ENCODE results near the gene OR10C1. TPM values are rescaled to one million over a fixed set of nuclear protein-coding genes. Genes with fewer than 3 reads are reported as not detected.

The OR10C1 gene
- total and polyA plus RNA-seq, 2 of the 4 experiments (the other 2 are of a cell fraction): not detected

DNA sequence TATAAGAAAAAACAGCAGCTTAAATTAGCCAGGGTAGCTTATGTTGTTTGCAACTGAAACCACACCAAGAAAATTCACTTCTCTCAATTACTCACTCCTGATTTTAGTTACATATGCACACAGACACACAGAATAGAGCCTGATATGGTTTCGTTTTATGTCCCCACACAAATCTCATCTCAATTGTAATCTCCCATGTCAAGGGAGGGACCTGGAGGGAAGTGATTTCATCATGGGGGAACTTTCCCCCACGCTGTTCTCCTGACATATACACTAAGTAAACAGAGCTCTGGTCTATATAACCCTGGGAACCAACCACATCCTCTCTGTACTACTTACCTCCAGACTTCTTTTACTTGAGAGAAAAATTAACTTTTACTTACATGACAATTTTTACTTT, 14.5 kb upstream of the OR10C1 start:
- no peak overlapping the region for H2AK5ac ChIP-seq (ENCODE audit: low read depth, low read length)
- in situ Hi-C loops (cut with MboI; ENCODE audit: low sequenced_read_pairs) (no loop called here), intact Hi-C loops (cut with micrococcal nuclease) (no loop called here), dilution Hi-C loops (cut with HindIII; ENCODE audit: low sequenced_read_pairs, unreplicated experiment) (no loop called here)
- H4K8ac ChIP-seq (ENCODE audit: low read depth in 2 of 2, low read length in 2 of 2): no peak overlapping the region
- peaks cover 6% of the 10 kb centered on the region for H3K9me3 ChIP-seq (ENCODE audit: control insufficient read depth, insufficient read depth, low read length)
- H3K4ac ChIP-seq (ENCODE audit: low read depth, low read length): no peak overlapping the region
- H4K91ac ChIP-seq (ENCODE audit: insufficient read depth, low read depth, low read length): no peak overlapping the region
- no TSS peak for BruUV-seq (replicated peaks)
- H3K4me2 ChIP-seq (ENCODE audit: low read depth, low read length): no peak overlapping the region
- H2AK9ac ChIP-seq (replicated peaks; ENCODE audit: low read depth, low read length, poor library complexity): no peak overlapping the region
- H2BK20ac ChIP-seq (ENCODE audit: low read depth, low read length): no peak overlapping the region
- no peak for TF ChIP-seq SMC3 (IDR thresholded peaks at IDR 0.05; ENCODE audit: low read depth, low read length)
- no peak for TF ChIP-seq POLR2A (IDR thresholded peaks at IDR 0.05; ENCODE audit: low read depth, low read length)
- TF ChIP-seq, protein P1, sequence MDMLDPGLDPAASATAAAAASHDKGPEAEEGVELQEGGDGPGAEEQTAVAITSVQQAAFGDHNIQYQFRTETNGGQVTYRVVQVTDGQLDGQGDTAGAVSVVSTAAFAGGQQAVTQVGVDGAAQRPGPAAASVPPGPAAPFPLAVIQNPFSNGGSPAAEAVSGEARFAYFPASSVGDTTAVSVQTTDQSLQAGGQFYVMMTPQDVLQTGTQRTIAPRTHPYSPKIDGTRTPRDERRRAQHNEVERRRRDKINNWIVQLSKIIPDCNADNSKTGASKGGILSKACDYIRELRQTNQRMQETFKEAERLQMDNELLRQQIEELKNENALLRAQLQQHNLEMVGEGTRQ (IDR thresholded peaks at IDR 0.05; ENCODE audit: low read depth, low read length): no peak
- TF ChIP-seq, protein P2, sequence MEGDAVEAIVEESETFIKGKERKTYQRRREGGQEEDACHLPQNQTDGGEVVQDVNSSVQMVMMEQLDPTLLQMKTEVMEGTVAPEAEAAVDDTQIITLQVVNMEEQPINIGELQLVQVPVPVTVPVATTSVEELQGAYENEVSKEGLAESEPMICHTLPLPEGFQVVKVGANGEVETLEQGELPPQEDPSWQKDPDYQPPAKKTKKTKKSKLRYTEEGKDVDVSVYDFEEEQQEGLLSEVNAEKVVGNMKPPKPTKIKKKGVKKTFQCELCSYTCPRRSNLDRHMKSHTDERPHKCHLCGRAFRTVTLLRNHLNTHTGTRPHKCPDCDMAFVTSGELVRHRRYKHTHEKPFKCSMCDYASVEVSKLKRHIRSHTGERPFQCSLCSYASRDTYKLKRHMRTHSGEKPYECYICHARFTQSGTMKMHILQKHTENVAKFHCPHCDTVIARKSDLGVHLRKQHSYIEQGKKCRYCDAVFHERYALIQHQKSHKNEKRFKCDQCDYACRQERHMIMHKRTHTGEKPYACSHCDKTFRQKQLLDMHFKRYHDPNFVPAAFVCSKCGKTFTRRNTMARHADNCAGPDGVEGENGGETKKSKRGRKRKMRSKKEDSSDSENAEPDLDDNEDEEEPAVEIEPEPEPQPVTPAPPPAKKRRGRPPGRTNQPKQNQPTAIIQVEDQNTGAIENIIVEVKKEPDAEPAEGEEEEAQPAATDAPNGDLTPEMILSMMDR (conservative IDR thresholded peaks at IDR 0.05; ENCODE audit: low read depth, low read length): no peak
- no peak for TF ChIP-seq RFX5 (IDR thresholded peaks at IDR 0.05; ENCODE audit: low read depth, low read length)
- TF ChIP-seq MAZ (IDR thresholded peaks at IDR 0.05; ENCODE audit: borderline replicate concordance, low read depth, low read length): no peak
- TF ChIP-seq RAD21 (IDR thresholded peaks at IDR 0.05; ENCODE audit: low read length): no peak
- no peak for TF ChIP-seq NFE2L2 (IDR thresholded peaks at IDR 0.05; ENCODE audit: low read depth, low read length)
- no peak for TF ChIP-seq MXI1 (IDR thresholded peaks at IDR 0.05; ENCODE audit: borderline replicate concordance, low read depth, low read length)
- no peaks in the 10 kb centered on the region for H3K36me3 ChIP-seq (ENCODE audit: control insufficient read depth, insufficient read depth, low read length)
- no peaks in the 10 kb centered on the region for H3K9me1 ChIP-seq (ENCODE audit: insufficient read depth, low read length)
- no peaks in the 10 kb centered on the region for H4K20me1 ChIP-seq (ENCODE audit: insufficient read depth, low read length)
- H3K4me3 ChIP-seq (ENCODE audit: insufficient read depth, low read depth, low read length): no peak overlapping the region
- no peak overlapping the region for H2BK120ac ChIP-seq (ENCODE audit: low read depth, low read length)
- H2BK5ac ChIP-seq (ENCODE audit: low read depth, low read length, poor library complexity, severe bottlenecking): no peak overlapping the region
- H3K18ac ChIP-seq (ENCODE audit: low read depth, low read length): no peak overlapping the region
- H3K23ac ChIP-seq (ENCODE audit: low read depth, low read length): no peak overlapping the region
- no peak for ATAC-seq (ENCODE audit: low read depth)
- POLR2A ChIA-PET (ENCODE audit: unreplicated experiment): no interaction called here
- DNase-seq: no peak
- no peak overlapping the region for H3K56ac ChIP-seq (ENCODE audit: extremely low read depth, insufficient read depth, low read length)
- H2AFZ ChIP-seq (replicated peaks; ENCODE audit: low read length, poor library complexity): no peak overlapping the region
- WGBS, 2 experiments (ENCODE audit: extremely low coverage in 2 of 2, insufficient read length in 1 of 2): no CpG with 5 or more reads among the region's 2 CpGs
- H4K5ac ChIP-seq (ENCODE audit: low read depth, low read length): no peak overlapping the region
- no peak overlapping the region for H3K27ac ChIP-seq (ENCODE audit: insufficient read depth, low read length)
- no peak overlapping the region for H3K9ac ChIP-seq (ENCODE audit: low read depth, low read length)
- H2BK15ac ChIP-seq (ENCODE audit: low read depth, low read length): no peak overlapping the region
- no peaks in the 10 kb centered on the region for H3K4me1 ChIP-seq (ENCODE audit: control insufficient read depth, insufficient read depth, low read length)
- no peaks in the 10 kb centered on the region for H3K79me1 ChIP-seq (ENCODE audit: low read depth in 1 of 2, low read length in 2 of 2)
- CTCF ChIA-PET: no interaction called here
- no peak overlapping the region for H3K14ac ChIP-seq (replicated peaks; ENCODE audit: low read depth, low read length)
- H3K27me3 ChIP-seq (ENCODE audit: control insufficient read depth, insufficient read depth, low read length): no peaks in the 10 kb centered on the region

Measured in IMR-90 (cell line).